Smooth muscle cell (in vitro differentiated cells): ENCODE data around the gene MIA. TPM values are rescaled to one million over a fixed set of nuclear protein-coding genes. Genes with fewer than 3 reads are reported as not detected.
"Not testable (repeated sequence)": the region's sequence is repeated elsewhere in the genome, so short reads cannot be mapped to it uniquely, and the experiment has no call there.

Experiments
- DNase-seq: peaks from one replicate; lab custom pipeline; 2025; ENCODE audit not compliant: unreplicated experiment; lab: John Stamatoyannopoulos, UW
- H2AFZ ChIP-seq: fragments of 200-600 bp; sonication (generic); 2 replicates; pipeline ENCODE4 v1.6.0; 2016; ENCODE audit warnings: antibody characterized with exemption, low read depth, mild to moderate bottlenecking
- H3F3A ChIP-seq: fragments of 200-600 bp; sonication (generic); 2 replicates; pipeline ENCODE4 v1.6.0; 2017; ENCODE audit warnings: antibody characterized with exemption, low read depth
- H3K27ac ChIP-seq: fragments of 200-600 bp; sonication (generic); 2 replicates; pipeline ENCODE4 v1.5.1; 2016; ENCODE audit warnings: low read depth, mild to moderate bottlenecking
- H3K27me3 ChIP-seq: fragments of 200-600 bp; sonication (generic); 2 replicates; pipeline ENCODE4 v1.6.1; 2016; ENCODE audit warnings: low read depth, mild to moderate bottlenecking
- H3K36me3 ChIP-seq: fragments of 200-600 bp; sonication (generic); 2 replicates; pipeline ENCODE4 v1.5.1; 2016; ENCODE audit warnings: low read depth
- H3K4me1 ChIP-seq: fragments of 200-600 bp; sonication (generic); 2 replicates; pipeline ENCODE4 v1.5.1; 2016; ENCODE audit warnings: low read depth
- H3K4me2 ChIP-seq: fragments of 200-600 bp; sonication (generic); 2 replicates; pipeline ENCODE4 v1.6.0; 2016; ENCODE audit warnings: mild to moderate bottlenecking
- H3K4me3 ChIP-seq: fragments of 200-600 bp; sonication (generic); 2 replicates; pipeline ENCODE4 v1.5.1; 2016; ENCODE audit warnings: mild to moderate bottlenecking
- H3K79me2 ChIP-seq: fragments of 200-600 bp; sonication (generic); 2 replicates; pipeline ENCODE4 v1.6.0; 2016; ENCODE audit warnings: low read depth, mild to moderate bottlenecking
- H3K9ac ChIP-seq: fragments of 200-600 bp; sonication (generic); 2 replicates; pipeline ENCODE4 v1.6.0; 2016; ENCODE audit warnings: low read depth
- H3K9me3 ChIP-seq: fragments of 200-600 bp; sonication (generic); replicated peaks from 2 replicates; pipeline ENCODE4 v1.5.1; 2016; ENCODE audit warnings: low read depth
- H4K20me1 ChIP-seq: fragments of 200-600 bp; sonication (generic); 2 replicates; pipeline ENCODE4 v1.6.0; 2016; ENCODE audit warnings: low read depth
- CTCF ChIP-seq: fragments of 200-600 bp; sonication (generic); IDR thresholded peaks from 2 replicates; pipeline ENCODE4 v1.5.1; 2017; ENCODE audit warnings: borderline replicate concordance, mild to moderate bottlenecking, antibody characterized with exemption; ENCODE audit not compliant: insufficient read depth, poor library complexity, severe bottlenecking
- WGBS: methylation state at CpG from one replicate; pipeline ENCODE4 v1.1.7; 2016; ENCODE audit warnings: low lambda C conversion rate; 5-methylcytosine and 5-hydroxymethylcytosine counted together
- polyA plus RNA-seq: library from polyadenylated mRNA; unstranded; fragments of >200 nt; fragmentation: Nextera tagmentation; extraction: Ambion mirVana; gene quantifications from 2 replicates; pipeline ENCODE4 v1.2.1, GENCODE V29; 2016
- total RNA-seq: library from RNA; depleted of rRNA; stranded (reverse); fragments of >200 nt; gene quantifications from 2 replicates; pipeline ENCODE4 v1.2.3, GENCODE V29; 2014

Gene MIA
- total and polyA plus RNA-seq, 2 experiments from 2014 or later, result 2.4 to 3.8 TPM

GRCh38 chr19:40819479-40820234 is 44.3 kb downstream of the MIA start:
- H3K4me2 ChIP-seq, H3F3A ChIP-seq, H3K27me3 ChIP-seq, DNase-seq, H3K36me3 ChIP-seq, H2AFZ ChIP-seq, H3K79me2 ChIP-seq, H3K27ac ChIP-seq, H3K9me3 ChIP-seq, H3K9ac ChIP-seq, H3K4me3 ChIP-seq: not testable (repeated sequence)
- peaks cover 11% of the 10 kb centered on the region for H3K4me1 ChIP-seq
- WGBS, result 49% methylated on average over 6 of the region's 6 CpGs
- TF ChIP-seq CTCF, result peak; percentile 89
- peaks cover 14% of the 10 kb centered on the region for H4K20me1 ChIP-seq

DNA sequence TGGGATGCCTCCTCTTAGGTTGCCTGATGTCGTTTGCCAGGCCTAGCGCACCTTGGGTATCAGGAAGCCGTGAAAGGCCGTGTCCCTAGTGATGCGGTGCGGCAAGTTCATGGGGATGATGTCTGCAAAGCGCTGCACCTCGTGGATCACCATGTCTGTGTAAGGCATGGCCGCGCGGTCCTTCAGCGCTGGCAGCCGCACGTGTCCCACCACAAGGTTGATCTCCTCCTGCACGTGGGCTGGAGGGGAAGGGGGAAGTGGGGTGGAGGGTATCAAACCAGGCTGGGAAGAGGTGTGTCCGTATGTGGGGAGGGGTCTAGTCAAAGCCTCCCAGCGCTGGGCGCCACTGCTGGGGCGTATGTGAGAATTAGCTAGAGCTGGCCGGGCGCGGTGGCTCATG is 46.8 kb downstream of the MIA start:
- no peak overlapping the region for H2AFZ ChIP-seq
- 81% methylated on average over 22 of the region's 22 CpGs for WGBS
- H3K9ac ChIP-seq, result no peak overlapping the region
- H3K4me2 ChIP-seq, result peak overlapping the region; percentile 44
- no peaks in the 10 kb centered on the region for H3K9me3 ChIP-seq
- H4K20me1 ChIP-seq, result peaks cover 14% of the 10 kb centered on the region
- no peak for DNase-seq
- no peaks in the 10 kb centered on the region for H3K79me2 ChIP-seq
- H3F3A ChIP-seq, result peaks cover 7% of the 10 kb centered on the region
- H3K27me3 ChIP-seq, result no peaks in the 10 kb centered on the region
- H3K4me3 ChIP-seq, result no peak overlapping the region
- no peak for TF ChIP-seq CTCF
- peaks cover 11% of the 10 kb centered on the region for H3K4me1 ChIP-seq
- H3K27ac ChIP-seq, result no peak overlapping the region
- H3K36me3 ChIP-seq, result no peaks in the 10 kb centered on the region

DNA sequence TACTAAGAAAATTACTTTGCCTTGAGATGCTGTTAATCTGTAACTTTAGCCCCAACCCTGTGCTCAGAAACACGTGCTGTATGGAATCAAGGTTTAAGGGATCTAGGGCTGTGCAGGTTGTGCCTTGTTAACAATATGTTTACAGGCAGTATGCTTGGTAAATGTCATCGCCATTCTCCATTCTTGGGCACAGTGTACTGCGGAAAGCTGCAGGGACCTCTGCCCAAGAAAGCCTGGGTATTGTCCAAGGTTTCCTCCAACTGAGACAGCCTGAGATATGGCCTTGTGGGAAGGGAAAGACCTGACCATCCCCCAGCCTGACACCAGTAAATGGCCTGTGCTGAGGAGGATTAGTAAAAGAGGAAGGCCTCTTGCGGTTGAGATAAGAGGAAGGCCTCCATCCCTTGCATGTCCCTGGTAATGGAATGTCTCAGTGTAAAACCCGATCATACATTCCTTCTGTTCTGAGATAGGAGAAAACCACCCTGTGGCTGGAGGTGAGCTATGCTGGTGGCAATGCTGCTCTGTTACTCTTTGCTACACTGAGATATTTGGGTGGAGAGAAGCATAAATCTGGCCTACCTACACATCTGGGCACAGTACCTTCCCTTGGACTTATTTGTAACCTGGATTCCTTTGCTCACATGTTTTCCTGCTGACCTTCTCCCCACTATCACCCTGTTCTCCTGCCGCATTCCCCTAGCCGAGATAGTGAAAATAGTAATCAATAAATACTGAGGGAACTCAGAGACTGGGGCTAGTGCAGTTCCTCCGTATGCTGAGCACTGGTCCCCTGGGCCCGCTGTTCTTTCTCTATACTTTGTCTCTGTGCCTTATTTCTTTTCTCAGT is 47.6 kb downstream of the MIA start:
- H3K79me2 ChIP-seq, H3K27me3 ChIP-seq, H3K9ac ChIP-seq, H3K4me3 ChIP-seq, H3F3A ChIP-seq, H3K27ac ChIP-seq, DNase-seq, H2AFZ ChIP-seq, H3K9me3 ChIP-seq, H3K36me3 ChIP-seq: not testable (repeated sequence)
- WGBS, result 39% methylated on average over 9 of the region's 9 CpGs
- peaks cover 14% of the 10 kb centered on the region for H4K20me1 ChIP-seq
- peaks cover 11% of the 10 kb centered on the region for H3K4me1 ChIP-seq
- peak overlapping the region; percentile 74 for H3K4me2 ChIP-seq

GRCh38 chr19:40824916-40825315 is 49.6 kb downstream of the MIA start:
- H3K36me3 ChIP-seq, H3F3A ChIP-seq, DNase-seq, H2AFZ ChIP-seq, H3K27ac ChIP-seq, H3K4me2 ChIP-seq, H3K9ac ChIP-seq, H3K27me3 ChIP-seq, H3K79me2 ChIP-seq, H3K9me3 ChIP-seq, H3K4me3 ChIP-seq: not testable (repeated sequence)
- Histone ChIP-seq H4K20me1 (peaks cover 14% of the 10 kb centered on the region), H3K4me1 (peaks cover 11% of the 10 kb centered on the region)
- WGBS, result 95% methylated on average over 16 of the region's 16 CpGs

- WGBS, result 91% methylated on average over 6 of the region's 6 CpGs
- not testable (repeated sequence) for H3K27me3 ChIP-seq
Measured at GRCh38 chr19:40825460-40826095, 50.3 kb downstream of the MIA start.

DNA sequence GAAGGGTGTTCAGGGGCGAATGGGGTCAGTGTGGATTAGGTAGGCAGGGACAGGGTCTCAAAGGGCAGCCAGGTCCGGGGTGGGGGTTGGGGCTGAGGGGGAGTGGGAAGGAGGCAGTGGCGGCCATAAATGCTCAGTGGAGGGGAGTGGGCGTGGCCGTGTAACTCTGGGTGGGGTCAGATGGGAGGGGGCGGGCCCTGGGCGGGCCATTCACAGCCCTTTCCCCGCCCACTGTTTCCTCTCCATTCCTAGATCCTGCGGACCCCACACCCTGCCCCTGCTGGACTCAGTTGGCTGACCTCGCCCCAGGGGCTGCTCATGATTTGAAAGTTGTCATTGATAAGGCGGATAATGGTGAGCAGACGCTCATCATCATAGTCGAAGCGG is 51.0 kb downstream of the MIA start:
- Histone ChIP-seq H3K4me1 (peaks cover 11% of the 10 kb centered on the region), H4K20me1 (peaks cover 14% of the 10 kb centered on the region)
- H3K4me3 ChIP-seq, H3K4me2 ChIP-seq, H3K79me2 ChIP-seq, H2AFZ ChIP-seq, H3K9me3 ChIP-seq, H3K27ac ChIP-seq, H3K9ac ChIP-seq, H3F3A ChIP-seq, H3K27me3 ChIP-seq, DNase-seq, H3K36me3 ChIP-seq: not testable (repeated sequence)
- 84% methylated on average over 5 of the region's 14 CpGs for WGBS

More at GRCh38 chr19:40825460-40826095, 50.3 kb downstream of the MIA start:
- H3K79me2 ChIP-seq, H3K4me3 ChIP-seq, DNase-seq, H3K36me3 ChIP-seq, H2AFZ ChIP-seq, H3F3A ChIP-seq, H3K9me3 ChIP-seq, H3K27ac ChIP-seq, H3K4me2 ChIP-seq, H3K9ac ChIP-seq: not testable (repeated sequence)
- H4K20me1 ChIP-seq, result peaks cover 14% of the 10 kb centered on the region
- H3K4me1 ChIP-seq, result peaks cover 11% of the 10 kb centered on the region
